NCI-H82 (cell line): ENCODE measurements around the gene CATSPERD.
A peak's percentile ranks its signal among the peaks of the same experiment; 100 is the strongest.
"Not testable (repeated sequence)": the region's sequence is repeated elsewhere in the genome, so short reads cannot be mapped to it uniquely, and the experiment has no call there.

Experiments used
- DNase-seq: peaks from one replicate; lab custom pipeline; 2025; lab: John Stamatoyannopoulos, UW

Gene CATSPERD

GRCh38 chr19:5697022-5697889 lies 23.2 kb upstream of the CATSPERD start:
- peak; percentile 33 for DNase-seq

- no peak for DNase-seq
Observed at GRCh38 chr19:5697890-5698634, 22.4 kb upstream of the CATSPERD start.

GRCh38 chr19:5698635-5699422 lies 21.6 kb upstream of the CATSPERD start:
- DNase-seq: no peak

GRCh38 chr19:5700455-5701092 lies 19.9 kb upstream of the CATSPERD start:
- DNase-seq: no peak

GRCh38 chr19:5702053-5702410 lies 18.4 kb upstream of the CATSPERD start:
- DNase-seq: not testable (repeated sequence)

- no peak for DNase-seq
Observed at GRCh38 chr19:5703819-5704818, 16.3 kb upstream of the CATSPERD start.

- no peak for DNase-seq
Observed at GRCh38 chr19:5705552-5705951, 14.9 kb upstream of the CATSPERD start.

GRCh38 chr19:5706876-5707573 lies 13.4 kb upstream of the CATSPERD start:
- no peak for DNase-seq

- no peak for DNase-seq
Observed at GRCh38 chr19:5707576-5708575, 12.6 kb upstream of the CATSPERD start.

GRCh38 chr19:5711025-5711424 lies 9.4 kb upstream of the CATSPERD start:
- no peak for DNase-seq

- no peak for DNase-seq
Observed at GRCh38 chr19:5711713-5712161, 8.7 kb upstream of the CATSPERD start.

GRCh38 chr19:5713228-5713627 lies 7.2 kb upstream of the CATSPERD start:
- no peak for DNase-seq

GRCh38 chr19:5714816-5715215 lies 5.6 kb upstream of the CATSPERD start:
- no peak for DNase-seq

GRCh38 chr19:5717215-5717935 lies 3.1 kb upstream of the CATSPERD start:
- no peak for DNase-seq

GRCh38 chr19:5718037-5718578 lies 2.3 kb upstream of the CATSPERD start:
- DNase-seq: no peak

GRCh38 chr19:5718579-5719273 lies 1.7 kb upstream of the CATSPERD start:
- DNase-seq: no peak
